GM19397 (cell line): Measurements from ENCODE around the gene ZNF557.

Experiments
- ATAC-seq: cut with Tn5 transposase; IDR thresholded peaks from one replicate; pipeline ENCODE4 v1.9.1; 2021; ENCODE audit warnings: mild to moderate bottlenecking, moderate library complexity; ENCODE audit not compliant: unreplicated experiment

ZNF557 gene

DNA sequence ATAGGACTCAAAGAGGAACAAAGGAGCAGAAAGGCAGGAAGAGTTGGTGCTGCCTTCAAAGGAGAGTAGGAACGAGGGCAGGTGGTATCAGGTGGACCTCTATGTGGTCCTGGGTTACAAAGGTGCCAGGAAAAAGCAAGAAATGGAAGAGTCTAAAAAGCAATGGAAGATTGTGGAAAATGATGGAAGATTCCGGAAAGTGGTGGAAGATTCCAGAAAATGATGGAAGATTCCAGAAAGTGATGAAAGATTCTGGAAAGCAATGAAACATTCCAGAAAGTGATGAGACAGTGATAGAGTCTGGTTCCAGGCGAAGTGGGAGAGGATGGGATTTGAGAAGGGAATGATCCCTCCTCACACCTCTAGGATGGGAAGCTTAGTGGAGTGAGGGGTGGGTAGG lies 55.3 kb downstream of the ZNF557 start:
- ATAC-seq: no peak

DNA sequence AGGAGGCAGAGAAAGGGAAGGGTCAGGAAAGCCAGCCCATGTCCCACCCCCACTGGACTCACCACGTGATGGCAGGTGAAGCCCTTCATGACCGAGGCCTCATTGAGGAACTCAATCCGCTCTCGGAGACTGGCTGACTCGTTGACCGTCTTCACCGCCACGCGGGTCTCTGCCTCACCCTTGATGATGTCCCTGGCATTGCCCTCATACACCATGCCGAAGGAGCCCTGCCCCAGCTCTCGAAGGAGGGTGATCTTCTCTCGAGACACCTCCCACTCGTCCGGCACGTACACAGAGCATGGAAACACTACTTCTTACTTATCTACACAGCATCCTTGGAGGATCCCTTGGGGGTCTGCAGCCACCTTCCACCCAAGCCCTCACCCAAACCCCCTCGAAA lies 55.7 kb downstream of the ZNF557 start:
- ATAC-seq: no peak

DNA sequence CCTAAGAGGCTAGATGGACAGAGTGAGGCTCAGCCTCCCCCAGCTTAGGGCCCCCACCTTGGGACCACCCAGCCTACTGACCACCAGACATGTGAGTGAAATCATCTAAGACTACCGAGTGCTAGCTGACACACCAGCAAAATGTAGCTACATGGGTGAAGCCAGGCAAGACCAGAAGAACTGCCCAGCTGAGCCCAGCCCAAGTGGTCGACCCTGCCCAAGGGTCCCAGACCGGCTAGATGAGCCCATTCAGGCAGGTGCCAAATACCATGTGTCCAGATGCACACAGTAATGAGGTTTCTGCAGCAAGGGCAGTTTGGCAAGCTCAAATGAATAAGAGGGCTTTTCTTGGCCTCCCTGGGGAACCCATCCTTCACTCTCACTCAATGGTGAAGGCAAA lies 56.6 kb downstream of the ZNF557 start:
- no peak for ATAC-seq

DNA sequence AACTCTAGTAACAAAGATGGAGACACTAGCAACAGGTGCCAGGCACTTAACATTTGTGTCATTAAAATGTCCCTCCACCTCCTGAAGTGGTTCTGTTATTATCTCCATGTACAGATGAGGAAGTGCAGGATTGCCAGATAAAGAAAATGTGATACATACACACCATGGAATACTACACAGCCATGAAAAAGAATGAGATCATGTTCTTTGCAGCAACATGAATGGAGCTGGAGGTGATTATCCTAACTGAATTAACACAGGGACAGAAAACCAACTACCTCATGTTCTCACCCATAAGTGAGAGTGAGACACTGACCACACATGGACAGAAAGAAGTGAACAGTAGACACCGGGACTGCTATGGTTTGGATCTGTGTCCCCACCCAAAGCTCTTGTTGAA lies 60.5 kb downstream of the ZNF557 start:
- no peak for ATAC-seq

DNA sequence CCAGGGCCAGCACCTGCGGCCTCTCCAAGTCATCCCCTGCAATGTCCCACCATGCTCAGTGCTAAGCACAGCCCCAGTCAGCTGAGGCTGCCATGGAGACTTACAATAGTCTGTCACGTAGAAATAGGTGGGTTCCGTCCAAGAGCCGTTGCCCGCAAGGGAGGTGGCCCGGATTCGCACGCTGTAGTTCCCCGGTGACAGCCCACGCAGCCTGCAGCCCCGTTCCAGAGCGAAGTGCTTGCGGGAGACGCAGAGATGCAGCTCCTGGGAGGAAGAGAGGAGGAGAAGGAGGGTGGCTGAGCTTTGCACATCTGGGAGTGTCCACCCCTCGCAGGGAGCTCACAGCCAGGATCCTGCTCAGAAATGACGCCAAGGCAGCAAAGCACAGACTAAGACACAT lies 62.6 kb downstream of the ZNF557 start:
- no peak for ATAC-seq

DNA sequence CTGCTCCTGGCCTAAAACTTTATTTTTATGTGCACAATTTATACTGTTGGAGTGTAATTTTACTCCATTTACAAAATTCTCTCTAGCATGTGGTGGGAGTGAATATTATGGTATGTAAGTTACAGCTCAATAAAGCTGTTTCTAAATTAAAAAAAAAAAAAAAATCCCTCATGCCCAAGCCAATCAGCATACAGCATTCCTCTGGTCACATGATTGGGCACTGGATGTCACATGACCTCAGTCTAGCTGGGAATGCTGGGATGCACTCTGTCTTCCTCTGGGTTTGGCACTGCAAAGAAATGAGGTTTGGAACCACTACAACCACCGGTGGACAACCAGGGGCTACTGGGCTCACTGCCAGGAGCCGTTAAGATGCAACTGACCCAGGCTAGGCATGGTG lies 67.6 kb downstream of the ZNF557 start:
- no peak for ATAC-seq
